ENCODE data around the gene ATP6V1G2.
A peak's percentile ranks its signal among the peaks of the same experiment; 100 is the strongest.
"Not testable (repeated sequence)": the region's sequence is repeated elsewhere in the genome, so short reads cannot be mapped to it uniquely, and the experiment has no call there.

The ATP6V1G2 gene

GRCh38 chr6:31569861-31570536, 23.6 kb upstream of the ATP6V1G2 start:
- DNase-seq: no peak
- H3K9me3 Mint-ChIP-seq: no peaks in the 10 kb centered on the region
- H3K4me3 Mint-ChIP-seq: no peak overlapping the region
- peaks cover 13 to 35% of the 10 kb centered on the region in 2 donors for H3K36me3 Mint-ChIP-seq
- ATAC-seq (replicated peaks): no peak
- H3K27ac Mint-ChIP-seq: peak overlapping the region; percentile 6
- H3K27me3 Mint-ChIP-seq: no peaks in the 10 kb centered on the region
- H3K4me1 Mint-ChIP-seq: peaks cover 65 to 85% of the 10 kb centered on the region in 2 donors

DNA sequence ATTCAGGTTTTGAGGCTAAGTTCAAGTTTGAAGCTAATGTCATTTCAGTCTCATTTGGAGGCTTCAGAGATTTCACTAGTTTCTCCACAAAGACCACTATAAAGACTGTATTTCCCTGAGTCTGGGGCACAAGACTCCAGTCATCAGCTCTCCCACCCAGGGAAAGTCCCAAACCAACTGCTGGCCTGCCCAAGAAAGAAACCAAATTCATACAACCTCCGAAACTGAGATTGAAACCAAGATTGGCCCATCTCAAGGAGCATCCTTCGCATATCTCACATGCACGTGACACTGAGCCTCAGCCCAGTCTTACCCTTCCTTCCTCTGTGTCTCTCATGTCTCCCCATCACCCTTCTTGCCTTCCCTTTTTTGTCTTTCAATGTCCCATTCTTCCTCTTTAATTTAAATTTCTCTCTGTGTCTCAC, 22.1 kb upstream of the ATP6V1G2 start:
- DNase-seq (peak; percentile 73), ATAC-seq (replicated peaks) (peak; percentile 75 to 84)
- Mint-ChIP-seq H3K4me3 (peak overlapping the region; percentile 58 to 73), H3K36me3 (peaks cover 14 to 36% of the 10 kb centered on the region in 2 donors), H3K9me3 (no peaks in the 10 kb centered on the region), H3K27ac (peak overlapping the region; percentile 57), H3K27me3 (no peaks in the 10 kb centered on the region), H3K4me1 (peaks cover 61 to 83% of the 10 kb centered on the region in 2 donors)

DNA sequence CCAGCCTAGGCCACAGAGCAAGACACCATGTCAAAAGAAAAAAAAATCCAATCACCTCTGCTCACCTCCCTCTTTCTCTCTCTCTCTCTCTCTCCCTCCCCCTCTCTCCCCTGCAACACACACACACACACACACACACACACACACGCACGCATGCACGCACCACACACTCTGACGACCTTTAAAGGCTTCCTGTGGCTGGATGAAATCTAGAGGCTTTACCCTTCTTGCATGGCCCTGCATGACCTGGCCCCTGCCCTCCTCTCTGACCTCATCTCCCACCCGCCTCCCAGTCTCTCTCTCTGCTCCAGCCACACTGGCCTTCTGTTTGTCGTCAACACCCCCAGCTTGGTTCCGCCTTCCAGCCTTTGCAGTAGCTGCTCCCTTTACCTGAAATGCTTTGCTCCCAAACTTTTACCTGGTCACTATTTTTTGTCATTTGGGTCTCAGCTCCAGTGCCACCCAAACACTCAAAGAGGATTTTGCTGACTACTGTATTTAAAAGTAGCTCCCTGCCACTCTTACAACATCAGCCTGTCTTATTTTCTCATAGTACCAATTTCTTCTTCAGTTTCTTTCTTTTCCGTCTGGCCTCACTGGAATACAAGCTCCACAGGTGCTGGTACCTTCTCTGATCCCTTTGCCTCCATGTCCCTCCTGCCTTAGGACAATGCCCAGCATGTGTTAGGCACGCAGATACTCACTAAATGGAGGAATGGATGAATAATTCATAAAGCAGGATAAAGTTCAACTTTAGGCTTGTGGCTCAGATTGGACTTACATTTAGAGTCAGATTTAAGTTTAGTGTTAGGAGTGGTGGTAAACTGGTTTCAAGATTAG, 21.3 kb upstream of the ATP6V1G2 start:
- H3K27me3 Mint-ChIP-seq: no peaks in the 10 kb centered on the region
- peak overlapping the region; percentile 57 for H3K27ac Mint-ChIP-seq
- H3K36me3 Mint-ChIP-seq: peaks cover 10 to 34% of the 10 kb centered on the region in 2 donors
- H3K9me3 Mint-ChIP-seq: no peaks in the 10 kb centered on the region
- DNase-seq (no peak), ATAC-seq (replicated peaks) (peak; percentile 14 to 20)
- H3K4me1 Mint-ChIP-seq: peaks cover 59 to 81% of the 10 kb centered on the region in 2 donors
- H3K4me3 Mint-ChIP-seq: peak overlapping the region; percentile 58 to 73

DNA sequence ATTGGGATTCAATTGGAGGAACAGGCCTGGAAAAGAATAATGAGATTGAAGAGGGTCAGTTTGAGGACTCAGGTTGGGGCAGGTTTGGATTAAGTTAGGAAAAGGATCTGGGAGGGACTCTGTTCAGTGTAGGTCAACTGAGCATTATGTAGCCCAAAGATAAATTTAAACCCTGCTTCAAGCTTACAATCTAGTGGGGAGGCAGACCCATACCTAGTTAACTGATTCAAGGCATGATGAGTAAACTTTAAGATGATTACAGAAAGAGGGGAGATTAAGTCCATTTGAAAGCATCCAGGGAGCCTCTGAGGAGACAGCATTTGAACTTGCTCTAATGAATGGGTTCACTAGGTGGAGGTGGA, 14.3 kb upstream of the ATP6V1G2 start:
- no peak for ATAC-seq (replicated peaks)

DNA sequence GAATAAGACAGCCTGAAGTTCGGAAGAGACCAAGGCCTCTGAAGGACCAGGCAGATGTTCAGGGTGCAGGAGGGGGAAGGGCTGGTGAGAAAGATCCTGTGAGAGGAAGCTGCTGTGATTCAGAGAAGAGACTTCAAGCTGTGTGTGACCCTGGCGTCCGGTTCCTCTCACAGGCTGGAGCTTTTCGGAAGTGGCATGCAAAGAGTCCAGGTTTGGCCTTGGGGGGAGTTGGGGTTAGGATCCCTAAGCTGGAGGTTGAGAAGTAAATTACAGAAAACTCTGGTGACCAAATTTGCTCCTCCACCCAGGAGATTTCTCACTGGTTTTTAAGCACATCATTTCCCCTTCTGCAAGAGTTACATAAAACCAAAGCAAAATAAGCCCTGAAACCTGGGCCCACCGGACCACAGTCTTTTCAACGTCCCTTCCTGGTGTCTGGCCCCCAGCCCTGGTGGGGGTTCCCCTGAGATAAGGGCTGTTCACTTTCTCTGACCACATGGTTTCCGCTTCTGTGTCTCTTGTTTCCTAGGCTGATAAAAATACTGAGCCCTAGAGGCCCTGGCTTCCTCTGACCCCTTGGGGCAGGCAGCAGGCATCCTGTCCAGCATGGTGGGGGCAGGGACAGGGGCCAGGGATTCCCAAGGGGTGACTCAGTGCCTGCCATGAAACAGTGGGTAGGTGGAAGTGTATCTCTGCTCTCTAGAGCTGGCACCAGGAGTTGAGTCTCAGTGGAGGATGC, 13.7 kb upstream of the ATP6V1G2 start:
- Mint-ChIP-seq H3K36me3 (peaks cover 20 to 62% of the 10 kb centered on the region in 2 donors), H3K9me3 (peaks cover 0 to 2% of the 10 kb centered on the region in 2 donors), H3K27me3 (no peaks in the 10 kb centered on the region), H3K4me3 (peak overlapping the region; percentile 81 to 86), H3K27ac (peak overlapping the region; percentile 92), H3K4me1 (peaks cover 62 to 82% of the 10 kb centered on the region in 2 donors)
- ATAC-seq (replicated peaks) (peak; percentile 74 to 77), DNase-seq (peak; percentile 78)

More for the DNA sequence above, 14.3 kb upstream of the ATP6V1G2 start:
- Mint-ChIP-seq H3K27ac (peak overlapping the region; percentile 92), H3K4me3 (peak overlapping the region; percentile 73 to 81), H3K9me3 (peaks cover 0 to 2% of the 10 kb centered on the region in 2 donors), H3K27me3 (no peaks in the 10 kb centered on the region), H3K36me3 (peaks cover 23 to 65% of the 10 kb centered on the region in 2 donors), H3K4me1 (peaks cover 66 to 88% of the 10 kb centered on the region in 2 donors)
- DNase-seq: no peak

DNA sequence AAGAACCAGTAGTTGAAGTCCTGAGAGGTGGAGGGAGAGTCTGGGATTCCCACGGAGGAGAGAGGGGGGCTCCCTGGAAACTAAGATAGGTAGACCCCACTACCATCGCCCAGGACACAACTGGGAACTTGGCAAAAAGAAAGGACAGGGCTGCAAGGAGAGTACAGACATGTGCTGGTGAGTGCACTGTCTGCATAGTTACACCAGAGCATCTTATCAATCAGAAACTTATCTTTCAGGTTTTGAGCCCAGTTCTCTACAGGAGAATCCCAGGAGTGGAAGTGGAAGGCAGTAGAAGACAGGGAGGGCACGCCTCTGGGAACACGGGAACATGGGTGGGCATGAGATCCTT, 13.2 kb upstream of the ATP6V1G2 start:
- Mint-ChIP-seq H3K4me1 (peaks cover 58 to 77% of the 10 kb centered on the region in 2 donors), H3K27me3 (no peaks in the 10 kb centered on the region), H3K27ac (peak overlapping the region; percentile 92), H3K9me3 (peaks cover 0 to 2% of the 10 kb centered on the region in 2 donors), H3K36me3 (peaks cover 20 to 58% of the 10 kb centered on the region in 2 donors), H3K4me3 (peak overlapping the region; percentile 81 to 86)
- peak; percentile 13 to 16 for ATAC-seq (replicated peaks)
- DNase-seq: no peak

- peak; percentile 72 for DNase-seq
- peak overlapping the region; percentile 81 to 86 for H3K4me3 Mint-ChIP-seq
- H3K36me3 Mint-ChIP-seq: peaks cover 19 to 57% of the 10 kb centered on the region in 2 donors
- peaks cover 0 to 2% of the 10 kb centered on the region in 2 donors for H3K9me3 Mint-ChIP-seq
- peak overlapping the region; percentile 92 for H3K27ac Mint-ChIP-seq
- no peaks in the 10 kb centered on the region for H3K27me3 Mint-ChIP-seq
- peak; percentile 53 to 55 for ATAC-seq (replicated peaks)
- peaks cover 57 to 72% of the 10 kb centered on the region in 2 donors for H3K4me1 Mint-ChIP-seq
Measured at GRCh38 chr6:31558631-31559500, 12.5 kb upstream of the ATP6V1G2 start.

DNA sequence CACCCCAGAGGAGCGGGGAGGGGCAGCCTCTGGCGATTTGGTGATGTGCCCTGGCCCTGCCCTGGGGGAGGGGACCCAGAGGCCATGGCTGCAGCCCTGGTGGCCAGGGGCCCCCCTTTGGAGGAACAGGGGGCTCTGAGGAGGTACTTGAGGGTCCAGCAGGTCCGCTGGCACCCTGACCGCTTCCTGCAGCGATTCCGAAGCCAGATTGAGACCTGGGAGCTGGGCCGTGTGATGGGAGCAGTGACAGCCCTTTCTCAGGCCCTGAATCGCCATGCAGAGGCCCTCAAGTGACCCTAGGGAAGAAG, 11.9 kb upstream of the ATP6V1G2 start:
- ATAC-seq (replicated peaks): no peak
- H3K36me3 Mint-ChIP-seq: peaks cover 16 to 55% of the 10 kb centered on the region in 2 donors
- peaks cover 54 to 68% of the 10 kb centered on the region in 2 donors for H3K4me1 Mint-ChIP-seq

GRCh38 chr6:31557443-31558317, 11.3 kb upstream of the ATP6V1G2 start:
- Mint-ChIP-seq H3K4me1 (peaks cover 49 to 62% of the 10 kb centered on the region in 2 donors), H3K4me3 (peak overlapping the region; percentile 81 to 86), H3K27me3 (no peaks in the 10 kb centered on the region), H3K27ac (peak overlapping the region; percentile 92), H3K36me3 (peaks cover 16 to 53% of the 10 kb centered on the region in 2 donors), H3K9me3 (peaks cover 0 to 2% of the 10 kb centered on the region in 2 donors)
- ATAC-seq (replicated peaks) (no peak), DNase-seq (no peak)

More for the DNA sequence above, 11.9 kb upstream of the ATP6V1G2 start:
- no peaks in the 10 kb centered on the region for H3K27me3 Mint-ChIP-seq
- H3K4me3 Mint-ChIP-seq: peak overlapping the region; percentile 81 to 86
- H3K9me3 Mint-ChIP-seq: peaks cover 0 to 2% of the 10 kb centered on the region in 2 donors
- peak overlapping the region; percentile 92 for H3K27ac Mint-ChIP-seq
- DNase-seq: no peak

DNA sequence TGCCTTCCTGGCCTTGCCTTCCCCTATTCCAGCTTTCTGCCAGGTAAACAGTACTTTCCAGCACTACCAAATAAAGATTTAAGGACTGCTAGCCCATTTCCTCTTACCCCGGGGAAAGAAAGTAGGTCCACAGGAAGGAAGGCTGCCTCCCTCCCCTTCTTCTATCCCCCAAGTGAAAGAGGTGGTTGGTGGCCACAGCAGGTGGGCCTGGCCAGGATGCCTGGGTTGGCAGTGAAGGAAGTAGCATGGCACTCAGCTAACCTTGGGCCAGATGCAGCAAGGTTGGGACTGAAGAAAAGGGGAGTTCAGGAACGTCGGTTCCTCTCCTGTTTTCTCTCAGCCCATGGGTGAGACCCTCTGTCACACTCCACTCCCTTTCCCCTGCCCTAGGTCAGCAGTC, 9.9 kb upstream of the ATP6V1G2 start:
- DNase-seq: no peak
- Mint-ChIP-seq H3K27ac (peak overlapping the region; percentile 65), H3K36me3 (peaks cover 16 to 53% of the 10 kb centered on the region in 2 donors)

GRCh38 chr6:31551371-31551770, 5.0 kb upstream of the ATP6V1G2 start:
- peak; percentile 17 to 38 for ATAC-seq (replicated peaks)
- H3K4me1 Mint-ChIP-seq: peaks cover 33 to 64% of the 10 kb centered on the region in 2 donors
- peak overlapping the region; percentile 2 to 53 for H3K4me3 Mint-ChIP-seq
- not testable (repeated sequence) for H3K9me3 Mint-ChIP-seq, H3K27me3 Mint-ChIP-seq
- peak; percentile 52 for DNase-seq
- H3K36me3 Mint-ChIP-seq: peaks cover 18 to 39% of the 10 kb centered on the region in 2 donors
- H3K27ac Mint-ChIP-seq: peak overlapping the region; percentile 82

More for the DNA sequence above, 9.9 kb upstream of the ATP6V1G2 start:
- Mint-ChIP-seq H3K4me1 (peaks cover 49 to 63% of the 10 kb centered on the region in 2 donors), H3K9me3 (peaks cover 0 to 2% of the 10 kb centered on the region in 2 donors), H3K27me3 (no peaks in the 10 kb centered on the region), H3K4me3 (peak overlapping the region in 1 of 2 donors; percentile 17)
- ATAC-seq (replicated peaks): no peak

DNA sequence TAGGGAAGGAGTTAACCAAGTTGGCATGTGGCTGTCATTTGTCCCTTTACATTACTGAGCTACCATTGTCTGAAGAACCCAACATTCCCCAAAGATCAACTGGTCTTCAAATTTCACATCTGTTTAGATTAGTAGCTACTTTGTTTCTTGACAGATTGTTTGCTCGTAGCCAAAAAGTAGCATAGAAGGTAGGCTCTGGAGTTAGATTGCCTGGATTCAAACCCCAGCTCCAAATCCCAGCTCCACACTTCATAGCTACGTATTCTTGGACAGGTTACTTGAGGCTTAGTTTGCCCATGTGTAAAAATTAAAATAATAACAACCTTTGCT, 2.1 kb upstream of the ATP6V1G2 start:
- no peaks in the 10 kb centered on the region for H3K9me3 Mint-ChIP-seq
- H3K4me1 Mint-ChIP-seq: peaks cover 33 to 70% of the 10 kb centered on the region in 2 donors

More for the DNA sequence above, 2.1 kb upstream of the ATP6V1G2 start:
- DNase-seq (no peak), ATAC-seq (replicated peaks) (no peak)
- Mint-ChIP-seq H3K27ac (peak overlapping the region; percentile 85), H3K36me3 (peaks cover 18 to 32% of the 10 kb centered on the region in 2 donors), H3K4me3 (peak overlapping the region; percentile 85), H3K27me3 (no peaks in the 10 kb centered on the region)

Measured in stimulated activated naive B cell treated with anti-CD40 and anti-IgM and Interleukin-4, amounts not matched to agents 10 μg/mL and 1 μg/mL and 100 μg/mL, for 72 hours (primary cell).